ENCODE measurements around the gene MAP2. TPM values are rescaled to one million over a fixed set of nuclear protein-coding genes. Genes with fewer than 3 reads are reported as not detected.

Gene MAP2
- total RNA-seq, 4 donors from 2014 or later: 7.4 to 124 (median 59.9) TPM

GRCh38 chr2:209472112-209472832 lies 48.4 kb downstream of the MAP2 start:
- ATAC-seq: peak; percentile 25
- Histone ChIP-seq H3K36me3 (no peaks in the 10 kb centered on the region), H3K4me3 (no peak overlapping the region), H3K27me3 (no peaks in the 10 kb centered on the region), H3K4me1 (peaks cover 0 to 4% (median 0%) of the 10 kb centered on the region in 3 donors), H3K27ac (no peak overlapping the region), H3K9me3 (no peaks in the 10 kb centered on the region)
- WGBS, 2 donors (ENCODE audit: low coverage in 1 of 2): 53 to 68% methylated on average over 4 of the region's 4 CpGs
- TF ChIP-seq POLR2AphosphoS5 (IDR thresholded peaks at IDR 0.05) (no peak), POLR2A (IDR thresholded peaks at IDR 0.05) (no peak), EP300 (IDR thresholded peaks at IDR 0.05) (no peak), CTCF (IDR thresholded peaks at IDR 0.05) (no peak)

GRCh38 chr2:209472871-209473270 lies 49.0 kb downstream of the MAP2 start:
- H3K36me3 ChIP-seq: no peaks in the 10 kb centered on the region
- H3K27me3 ChIP-seq: no peaks in the 10 kb centered on the region
- H3K27ac ChIP-seq: no peak overlapping the region
- ATAC-seq: no peak
- H3K4me3 ChIP-seq: no peak overlapping the region
- H3K9me3 ChIP-seq: no peaks in the 10 kb centered on the region
- 74 to 88% methylated on average over 2 of the region's 2 CpGs for WGBS, 2 donors (ENCODE audit: low coverage in 1 of 2)
- H3K4me1 ChIP-seq: peaks cover 0 to 4% (median 0%) of the 10 kb centered on the region in 3 donors
- no peak for TF ChIP-seq EP300 (IDR thresholded peaks at IDR 0.05)
- no peak for TF ChIP-seq POLR2A (IDR thresholded peaks at IDR 0.05)
- TF ChIP-seq POLR2AphosphoS5 (IDR thresholded peaks at IDR 0.05): no peak
- TF ChIP-seq CTCF (IDR thresholded peaks at IDR 0.05): no peak

DNA sequence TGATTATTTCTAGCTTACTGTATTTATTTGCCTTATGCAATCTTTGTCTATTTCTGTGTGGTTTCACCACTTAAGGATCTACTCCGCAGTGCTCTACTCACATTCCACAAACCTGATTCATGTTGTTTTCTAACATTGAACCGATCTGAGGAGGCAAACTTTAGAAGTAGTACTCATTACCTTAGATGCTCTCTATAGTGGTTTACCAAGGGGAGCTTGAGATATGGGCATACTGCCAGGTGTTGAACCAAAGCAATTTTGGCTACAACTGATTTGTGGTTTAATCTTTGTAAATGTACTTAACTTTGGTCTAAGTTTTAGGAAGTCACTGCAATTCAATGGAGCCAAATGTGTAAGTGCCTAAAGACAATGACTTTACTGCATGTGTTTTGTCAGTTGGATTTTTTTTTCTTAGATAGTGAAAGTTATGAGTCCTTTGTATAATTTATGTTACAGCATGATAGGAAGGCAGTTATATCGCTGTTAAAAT lies 50.1 kb downstream of the MAP2 start:
- peak; percentile 41 for ATAC-seq
- H3K4me3 ChIP-seq: no peak overlapping the region

DNA sequence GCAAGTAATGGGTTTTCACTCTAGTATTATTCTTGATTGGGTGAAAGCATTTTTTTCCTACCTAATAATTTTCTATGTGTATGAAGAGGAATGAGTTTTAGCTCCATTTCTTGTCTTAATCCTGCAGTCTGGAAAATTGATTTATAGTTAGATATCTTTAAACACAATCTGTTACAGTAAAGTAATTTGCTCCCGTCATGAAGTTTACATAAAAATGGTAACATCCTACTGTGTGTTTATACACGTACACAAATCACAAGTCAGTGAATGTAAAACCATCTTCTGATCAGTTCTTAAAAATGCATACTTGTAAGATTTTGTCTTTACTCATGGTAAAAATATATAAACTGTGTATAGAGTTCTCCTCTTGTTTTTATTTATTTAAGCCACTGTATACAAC lies 51.1 kb downstream of the MAP2 start:
- WGBS, 2 donors (ENCODE audit: low coverage in 1 of 2): 81 to 89% methylated on average over 2 of the region's 2 CpGs
- no peak for ATAC-seq
- H3K27ac ChIP-seq: no peak overlapping the region

More for the DNA sequence above, 50.1 kb downstream of the MAP2 start:
- no peak for TF ChIP-seq POLR2A (IDR thresholded peaks at IDR 0.05)
- no peak for TF ChIP-seq POLR2AphosphoS5 (IDR thresholded peaks at IDR 0.05)
- no peak for TF ChIP-seq CTCF (IDR thresholded peaks at IDR 0.05)
- no peak for TF ChIP-seq EP300 (IDR thresholded peaks at IDR 0.05)
- H3K27ac ChIP-seq: no peak overlapping the region
- no peaks in the 10 kb centered on the region for H3K36me3 ChIP-seq
- no peaks in the 10 kb centered on the region for H3K27me3 ChIP-seq
- no peaks in the 10 kb centered on the region for H3K9me3 ChIP-seq
- H3K4me1 ChIP-seq: peaks cover 0 to 4% (median 0%) of the 10 kb centered on the region in 3 donors
- 34 to 65% methylated on average over 3 of the region's 3 CpGs for WGBS, 2 donors (ENCODE audit: low coverage in 1 of 2)

More for the DNA sequence above, 51.1 kb downstream of the MAP2 start:
- TF ChIP-seq CTCF (IDR thresholded peaks at IDR 0.05) (no peak), POLR2AphosphoS5 (IDR thresholded peaks at IDR 0.05) (no peak), EP300 (IDR thresholded peaks at IDR 0.05) (no peak), POLR2A (IDR thresholded peaks at IDR 0.05) (no peak)
- Histone ChIP-seq H3K4me1 (peaks cover 0 to 4% (median 0%) of the 10 kb centered on the region in 3 donors), H3K9me3 (no peaks in the 10 kb centered on the region), H3K36me3 (no peaks in the 10 kb centered on the region), H3K4me3 (no peak overlapping the region), H3K27me3 (no peaks in the 10 kb centered on the region)
